ENCODE measurements around the gene OR13H1. TPM values are rescaled to one million over a fixed set of nuclear protein-coding genes. Genes with fewer than 3 reads are reported as not detected.
"Not testable (repeated sequence)": the region's sequence is repeated elsewhere in the genome, so short reads cannot be mapped to it uniquely, and the experiment has no call there.

Gene OR13H1
- total RNA-seq, 1 experiment from 2014 or later: not detected

DNA sequence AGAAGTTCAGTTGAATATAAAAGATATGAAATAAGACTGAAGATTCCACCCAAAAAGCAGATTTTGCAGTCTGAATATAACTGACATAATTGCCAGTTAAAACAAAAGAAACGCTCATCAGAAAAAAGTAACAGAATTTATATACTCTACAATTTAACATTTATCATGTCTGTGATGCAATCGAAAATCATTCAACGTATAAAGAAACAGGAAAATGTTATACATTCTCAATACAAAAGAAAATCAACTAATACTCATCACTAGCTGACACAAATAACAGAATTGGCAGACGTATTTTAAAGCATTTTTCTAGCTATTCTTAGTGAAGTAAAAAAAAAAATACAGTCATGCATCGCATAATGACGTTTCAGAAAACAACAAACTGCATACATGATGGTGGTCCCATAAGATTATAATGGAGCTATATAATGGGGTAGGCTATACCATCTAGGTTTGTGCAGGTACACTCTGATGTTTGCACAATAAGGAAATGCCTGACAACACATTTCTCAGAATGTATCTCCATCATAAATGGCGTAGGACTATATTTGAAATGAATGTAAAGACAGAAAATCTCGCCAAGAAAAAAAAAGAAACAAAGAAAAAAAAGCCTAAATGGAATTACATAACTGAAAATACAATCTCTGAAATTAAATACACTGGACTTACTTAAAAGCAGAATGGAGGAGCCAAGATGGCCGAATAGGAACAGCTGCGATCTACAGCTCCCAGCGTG lies 34.3 kb downstream of the OR13H1 start:
- H4K91ac ChIP-seq (ENCODE audit: insufficient read length, low read depth, low read length): no peak overlapping the region
- H3K36me3 Mint-ChIP-seq (ENCODE audit: insufficient read depth in 1 of 3, low read depth in 3 of 3): peaks cover 4 to 17% (median 5%) of the 10 kb centered on the region in 3 experiments; a peak in 6 of 7 replicates
- H3K4ac ChIP-seq (ENCODE audit: low read depth, low read length): no peak overlapping the region
- no peaks in the 10 kb centered on the region for H3K79me1 ChIP-seq (ENCODE audit: insufficient read depth, low read depth, low read length, poor library complexity, severe bottlenecking)
- peaks cover 7% of the 10 kb centered on the region; the same call in 1 of the 2 replicates for H3K79me2 ChIP-seq (ENCODE audit: insufficient read depth, low read length)
- H3K27ac Mint-ChIP-seq: peak overlapping the region; percentile 88 to 100 (median 100)
- H3K56ac ChIP-seq (ENCODE audit: insufficient read length, low read depth, low read length): no peak overlapping the region
- H2BK20ac ChIP-seq (ENCODE audit: low read depth, low read length, poor library complexity, severe bottlenecking): no peak overlapping the region
- peak overlapping the region; percentile 89 to 96 for H3K4me3 Mint-ChIP-seq
- peak overlapping the region; percentile 76 for H3K9ac ChIP-seq (ENCODE audit: extremely low read depth, insufficient read length, low read length)
- H2BK15ac ChIP-seq (ENCODE audit: low read depth, low read length): no peak overlapping the region
- no peak overlapping the region for H2BK120ac ChIP-seq (ENCODE audit: low read depth, low read length, poor library complexity, severe bottlenecking)
- H3K4me1 ChIP-seq (ENCODE audit: insufficient read depth, low read length): no peaks in the 10 kb centered on the region
- H2BK12ac ChIP-seq (ENCODE audit: insufficient read length, low read depth, low read length): no peak overlapping the region
- H4K5ac ChIP-seq (ENCODE audit: insufficient read length, low read depth, low read length): no peak overlapping the region
- peaks cover 28 to 30% of the 10 kb centered on the region in 2 experiments for H3K4me1 Mint-ChIP-seq
- DNase-seq: no peak
- H3K23me2 ChIP-seq (ENCODE audit: insufficient read length, low read depth, low read length, poor library complexity, severe bottlenecking): no peaks in the 10 kb centered on the region
- H3K27me3 Mint-ChIP-seq (ENCODE audit: low read depth): peaks cover 1% of the 10 kb centered on the region; the same call in 1 of the 2 replicates
- H3T11ph ChIP-seq (ENCODE audit: low read length): no peak overlapping the region
- no peaks in the 10 kb centered on the region for H3K27me3 ChIP-seq (ENCODE audit: insufficient read depth, low read length)
- no peak overlapping the region for H3K27ac ChIP-seq (ENCODE audit: insufficient read length, low read depth, low read length)
- no peak overlapping the region for H2AFZ ChIP-seq (ENCODE audit: low read length)
- WGBS (ENCODE audit: extremely low coverage, insufficient read length, low lambda C conversion rate): no CpG with 5 or more reads among the region's 11 CpGs
- H3K23ac ChIP-seq (ENCODE audit: insufficient read length, low read depth, low read length): no peak overlapping the region
- no peak overlapping the region for H4K8ac ChIP-seq (replicated peaks; ENCODE audit: insufficient read length, low read depth, low read length)
- no peaks in the 10 kb centered on the region for H3K9me3 ChIP-seq (ENCODE audit: control insufficient read depth, low read depth, low read length)
- no peak overlapping the region for H3K18ac ChIP-seq (ENCODE audit: insufficient read length, low read depth, low read length)
- peaks cover 5 to 16% of the 10 kb centered on the region in 2 experiments; a peak in 4 of 5 replicates for H3K9me3 Mint-ChIP-seq
- H2BK5ac ChIP-seq (ENCODE audit: insufficient read length, low read length): no peak overlapping the region
- no peaks in the 10 kb centered on the region for H4K20me1 ChIP-seq (ENCODE audit: control insufficient read depth, insufficient read depth, insufficient read length)
- H3K14ac ChIP-seq (ENCODE audit: insufficient read depth, low read length): no peak overlapping the region
- peak overlapping the region; percentile 92 for H3K4me2 ChIP-seq (ENCODE audit: insufficient read depth, insufficient read length, low read length)
- no peak overlapping the region for H2AK5ac ChIP-seq (ENCODE audit: insufficient read length, low read length)
- TF ChIP-seq, protein P1, sequence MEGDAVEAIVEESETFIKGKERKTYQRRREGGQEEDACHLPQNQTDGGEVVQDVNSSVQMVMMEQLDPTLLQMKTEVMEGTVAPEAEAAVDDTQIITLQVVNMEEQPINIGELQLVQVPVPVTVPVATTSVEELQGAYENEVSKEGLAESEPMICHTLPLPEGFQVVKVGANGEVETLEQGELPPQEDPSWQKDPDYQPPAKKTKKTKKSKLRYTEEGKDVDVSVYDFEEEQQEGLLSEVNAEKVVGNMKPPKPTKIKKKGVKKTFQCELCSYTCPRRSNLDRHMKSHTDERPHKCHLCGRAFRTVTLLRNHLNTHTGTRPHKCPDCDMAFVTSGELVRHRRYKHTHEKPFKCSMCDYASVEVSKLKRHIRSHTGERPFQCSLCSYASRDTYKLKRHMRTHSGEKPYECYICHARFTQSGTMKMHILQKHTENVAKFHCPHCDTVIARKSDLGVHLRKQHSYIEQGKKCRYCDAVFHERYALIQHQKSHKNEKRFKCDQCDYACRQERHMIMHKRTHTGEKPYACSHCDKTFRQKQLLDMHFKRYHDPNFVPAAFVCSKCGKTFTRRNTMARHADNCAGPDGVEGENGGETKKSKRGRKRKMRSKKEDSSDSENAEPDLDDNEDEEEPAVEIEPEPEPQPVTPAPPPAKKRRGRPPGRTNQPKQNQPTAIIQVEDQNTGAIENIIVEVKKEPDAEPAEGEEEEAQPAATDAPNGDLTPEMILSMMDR (conservative IDR thresholded peaks at IDR 0.05): no peak

DNA sequence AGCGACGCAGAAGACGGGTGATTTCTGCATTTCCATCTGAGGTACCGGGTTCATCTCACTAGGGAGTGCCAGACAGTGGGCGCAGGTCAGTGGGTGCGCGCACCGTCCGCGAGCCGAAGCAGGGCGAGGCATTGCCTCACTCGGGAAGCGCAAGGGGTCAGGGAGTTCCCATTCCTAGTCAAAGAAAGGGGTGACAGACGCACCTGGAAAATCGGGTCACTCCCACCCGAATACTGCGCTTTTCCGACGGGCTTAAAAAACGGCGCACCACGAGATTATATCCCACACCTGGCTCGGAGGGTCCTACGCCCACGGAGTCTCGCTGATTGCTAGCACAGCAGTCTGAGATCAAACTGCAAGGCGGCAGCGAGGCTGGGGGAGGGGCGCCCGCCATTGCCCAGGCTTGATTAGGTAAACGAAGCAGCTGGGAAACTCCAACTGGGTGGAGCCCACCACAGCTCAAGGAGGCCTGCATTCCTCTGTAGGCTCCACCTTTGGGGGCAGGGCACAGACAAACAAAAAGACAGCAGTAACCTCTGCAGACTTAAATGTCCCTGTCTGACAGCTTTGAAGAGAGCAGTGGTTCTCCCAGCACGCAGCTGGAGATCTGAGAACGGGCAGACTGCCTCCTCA lies 35.0 kb downstream of the OR13H1 start:
- not testable (repeated sequence) for H3K27ac ChIP-seq (ENCODE audit: insufficient read length, low read depth, low read length)

More for the DNA sequence above, 35.0 kb downstream of the OR13H1 start:
- not testable (repeated sequence) for H2BK15ac ChIP-seq (ENCODE audit: low read depth, low read length); H2BK5ac ChIP-seq (ENCODE audit: insufficient read length, low read length); H3K9me3 ChIP-seq (ENCODE audit: control insufficient read depth, low read depth, low read length); H3K23me2 ChIP-seq (ENCODE audit: insufficient read length, low read depth, low read length, poor library complexity, severe bottlenecking); H2BK120ac ChIP-seq (ENCODE audit: low read depth, low read length, poor library complexity, severe bottlenecking); H3K56ac ChIP-seq (ENCODE audit: insufficient read length, low read depth, low read length); H3K14ac ChIP-seq (ENCODE audit: insufficient read depth, low read length); H3K18ac ChIP-seq (ENCODE audit: insufficient read length, low read depth, low read length); H3K4me2 ChIP-seq (ENCODE audit: insufficient read depth, insufficient read length, low read length); H3K27me3 ChIP-seq (ENCODE audit: insufficient read depth, low read length); H2AK5ac ChIP-seq (ENCODE audit: insufficient read length, low read length); H3T11ph ChIP-seq (ENCODE audit: low read length); H3K27me3 Mint-ChIP-seq (ENCODE audit: low read depth); H3K79me2 ChIP-seq (ENCODE audit: insufficient read depth, low read length); H3K79me1 ChIP-seq (ENCODE audit: insufficient read depth, low read depth, low read length, poor library complexity, severe bottlenecking); H4K5ac ChIP-seq (ENCODE audit: insufficient read length, low read depth, low read length); H3K4me1 ChIP-seq (ENCODE audit: insufficient read depth, low read length); H4K20me1 ChIP-seq (ENCODE audit: control insufficient read depth, insufficient read depth, insufficient read length); H3K23ac ChIP-seq (ENCODE audit: insufficient read length, low read depth, low read length); H3K4ac ChIP-seq (ENCODE audit: low read depth, low read length); H2BK12ac ChIP-seq (ENCODE audit: insufficient read length, low read depth, low read length); H2BK20ac ChIP-seq (ENCODE audit: low read depth, low read length, poor library complexity, severe bottlenecking); H2AFZ ChIP-seq (ENCODE audit: low read length); H4K8ac ChIP-seq (replicated peaks; ENCODE audit: insufficient read length, low read depth, low read length); H4K91ac ChIP-seq (ENCODE audit: insufficient read length, low read depth, low read length)
- no CpG with 5 or more reads among the region's 34 CpGs for WGBS (ENCODE audit: extremely low coverage, insufficient read length, low lambda C conversion rate)
- H3K9ac ChIP-seq (ENCODE audit: extremely low read depth, insufficient read length, low read length): peak overlapping the region; percentile 70
- Mint-ChIP-seq H3K4me1 (peaks cover 21 to 23% of the 10 kb centered on the region in 2 experiments), H3K4me3 (peak overlapping the region; percentile 89 to 96), H3K36me3 (ENCODE audit: insufficient read depth in 1 of 3, low read depth in 3 of 3) (peaks cover 4 to 11% (median 6%) of the 10 kb centered on the region in 3 experiments; a peak in 4 of 7 replicates), H3K27ac (peak overlapping the region; percentile 88 to 100 (median 100)), H3K9me3 (peaks cover 5 to 18% of the 10 kb centered on the region in 2 experiments; a peak in 4 of 5 replicates)
- DNase-seq: peak; percentile 69
